OCI-LY3 (cell line): Measurements from ENCODE around the gene HIVEP3.

Experiments
- CTCF ChIP-seq: fragments of 200-600, 300-600 bp; sonication (generic); IDR thresholded peaks from 2 replicates; pipeline ENCODE4 v1.5.1; 2014; ENCODE audit warnings: antibody characterized with exemption, low read length, low read depth
- EZH2phosphoT487 ChIP-seq: fragments of 200-600 bp; shearing (Covaris generic); IDR thresholded peaks from 2 replicates; pipeline ENCODE4 v1.6.1; 2018; ENCODE audit warnings: antibody characterized with exemption, mixed run types, low read depth

GRCh38 chr1:41621256-41621655 lies 297.5 kb downstream of the HIVEP3 start:
- no peak for TF ChIP-seq CTCF
- no peak for TF ChIP-seq EZH2phosphoT487
